B cell (primary cell): ENCODE data around the gene PRKAG2. TPM values are rescaled to one million over a fixed set of nuclear protein-coding genes. Genes with fewer than 3 reads are reported as not detected.
"Not testable (repeated sequence)": the region's sequence is repeated elsewhere in the genome, so short reads cannot be mapped to it uniquely, and the experiment has no call there.

Experiments used
- ATAC-seq: fragments of 200-7000 bp; cut with Tn5 transposase; one replicate; pipeline ENCODE4 v1.10.0; 2021; ENCODE audit warnings: low read depth, mild to moderate bottlenecking, moderate number of reproducible peaks, moderate library complexity
- CTCF ChIA-PET: fragments of 350-600 bp; sonication (Branson Sonifier 250); formaldehyde crosslinking; loops from one replicate; lab custom pipeline; 2021; ENCODE audit warnings: antibody characterized with exemption, inconsistent platforms; lab: Charles Lee
- POLR2A ChIA-PET: fragments of 350-600 bp; sonication (Branson Sonifier 250); formaldehyde crosslinking; loops from one replicate; lab custom pipeline; 2021; ENCODE audit warnings: antibody characterized with exemption; lab: Charles Lee
- DNase-seq: peaks from one replicate; pipeline ENCODE4 v3.0.0; 2013
- H2AFZ ChIP-seq: 2 replicates; pipeline ENCODE4 v1.6.1; 2012; ENCODE audit warnings: mild to moderate bottlenecking, low read depth, low read length; ENCODE audit not compliant: insufficient read depth, poor library complexity, severe bottlenecking
- H3K27ac ChIP-seq, 2 donors: 1 replicate in 1 of 2; 2 replicates in 1 of 2; pipeline ENCODE4 v1.5.1; 2012 to 2013; ENCODE audit warnings: low read length in 2 of 2, mild to moderate bottlenecking in 2 of 2, moderate library complexity in 1 of 2
- H3K27me3 ChIP-seq, 4 experiments: fragments of 200-600 bp in 1 of 4; sonication (generic) in 1 of 4; replicated peaks in 1 of 4; 1 replicate in 2 of 4; 2 replicates in 2 of 4; pipeline versions ENCODE4 v1.6.1 to v1.7.0; 2013 to 2016; ENCODE audit warnings: low read length in 3 of 4, mild to moderate bottlenecking in 2 of 4, mixed read lengths in 1 of 4, moderate library complexity in 1 of 4; ENCODE audit not compliant: insufficient read depth in 4 of 4, control insufficient read depth in 3 of 4; ENCODE audit errors: control extremely low read depth in 1 of 4
- H3K36me3 ChIP-seq, 2 experiments: replicated peaks in 1 of 2; 1 replicate in 1 of 2; 2 replicates in 1 of 2; pipeline versions ENCODE4 v1.6.1 to v1.7.1; 2013; ENCODE audit warnings: low read length in 1 of 2; ENCODE audit not compliant: insufficient read depth in 2 of 2, control insufficient read depth in 1 of 2; ENCODE audit errors: control extremely low read depth in 1 of 2, extremely low read depth in 1 of 2
- H3K4me1 ChIP-seq, 2 donors: fragments of 200-600 bp in 1 of 2; sonication (generic) in 1 of 2; 1 replicate in 1 of 2; 2 replicates in 1 of 2; pipeline versions ENCODE4 v1.5.1 to v1.6.1; 2013 to 2017; ENCODE audit warnings: low read length in 2 of 2; ENCODE audit not compliant: control insufficient read depth in 2 of 2, insufficient read depth in 2 of 2
- H3K4me2 ChIP-seq: replicated peaks from 2 replicates; pipeline ENCODE3; 2012; ENCODE audit warnings: mild to moderate bottlenecking, low read depth, low read length; ENCODE audit not compliant: poor library complexity, severe bottlenecking
- H3K4me3 ChIP-seq, 5 experiments: fragments of 200-600 bp in 1 of 5; sonication (generic) in 1 of 5; 1 replicate in 3 of 5; 2 replicates in 2 of 5; pipeline versions ENCODE4 v1.5.1 to v1.7.0; 2011 to 2016; ENCODE audit warnings: low read length in 4 of 5, mild to moderate bottlenecking in 4 of 5, low read depth in 2 of 5, control low read depth in 1 of 5, moderate library complexity in 1 of 5; ENCODE audit not compliant: insufficient read depth in 1 of 5; ENCODE audit errors: control extremely low read depth in 1 of 5, extremely low read depth in 1 of 5
- H3K79me2 ChIP-seq: fragments of 200-600 bp; sonication (generic); one replicate; pipeline ENCODE4 v1.6.0; 2016; ENCODE audit warnings: low read length; ENCODE audit not compliant: control insufficient read depth, insufficient read depth
- H3K9ac ChIP-seq: fragments of 200-600 bp; sonication (generic); 2 replicates; pipeline ENCODE4 v1.6.1; 2017; ENCODE audit warnings: mild to moderate bottlenecking, low read length, moderate library complexity
- H3K9me3 ChIP-seq, 3 donors: one replicate each; pipeline versions ENCODE4 v1.6.1 to v1.7.1; 2013; ENCODE audit warnings: low read length in 2 of 3; ENCODE audit not compliant: control insufficient read depth in 2 of 3, insufficient read depth in 1 of 3; ENCODE audit errors: control extremely low read depth in 1 of 3
- H4K20me1 ChIP-seq: 2 replicates; pipeline ENCODE4 v1.6.0; 2012; ENCODE audit warnings: mild to moderate bottlenecking, low read length; ENCODE audit not compliant: insufficient read depth, control insufficient read depth, poor library complexity, severe bottlenecking
- H3K27ac Mint-ChIP-seq: one replicate; pipeline ENCODE4 v1.8.0; 2021; ENCODE audit warnings: mixed read lengths
- H3K27me3 Mint-ChIP-seq: one replicate; pipeline ENCODE4 v1.8.0; 2021; ENCODE audit warnings: mixed read lengths
- H3K4me1 Mint-ChIP-seq: one replicate; pipeline ENCODE4 v1.8.0; 2021; ENCODE audit warnings: mixed read lengths
- H3K4me3 Mint-ChIP-seq: one replicate; pipeline ENCODE4 v1.8.0; 2021; ENCODE audit warnings: mixed read lengths
- H3K9me3 Mint-ChIP-seq: one replicate; pipeline ENCODE4 v1.8.0; 2022; ENCODE audit warnings: mixed read lengths; ENCODE audit not compliant: insufficient read depth
- EZH2 ChIP-seq: IDR thresholded peaks from 2 replicates; pipeline ENCODE4 v1.6.1; 2012; ENCODE audit warnings: borderline replicate concordance, low read depth, mild to moderate bottlenecking, moderate library complexity, low read length; ENCODE audit not compliant: insufficient read depth, poor library complexity, severe bottlenecking
- WGBS: methylation state at CpG from one replicate; pipeline ENCODE4 v1.1.5; 2013; ENCODE audit warnings: missing lambda C conversion rate; ENCODE audit not compliant: insufficient coverage; 5-methylcytosine and 5-hydroxymethylcytosine counted together
- intact Hi-C: fragments of 100-400 bp; cut with micrococcal nuclease; formaldehyde crosslinking; loops from one replicate; pipeline ENCODE4 v1.10.0; 2022
- polyA plus RNA-seq: library from polyadenylated mRNA; depleted of rRNA; stranded (reverse); fragments of >200 nt; gene quantifications from 2 replicates; pipeline ENCODE4 v1.2.3, GENCODE V29; 2012
- total RNA-seq, 2 donors: library from RNA; stranded (reverse); fragments of 120-200 nt in 1 of 2; gene quantifications; 1 replicate in 1 of 2; 2 replicates in 1 of 2; pipeline versions ENCODE4 v1.2.3 to v1.2.4, GENCODE V29; 2013 to 2022
- TF ChIP-seq, protein P1 (sequence below): fragments of 200-600 bp; IDR thresholded peaks from one replicate; pipeline ENCODE4 v1.8.0; 2022; ENCODE audit warnings: antibody characterized with exemption, mild to moderate bottlenecking

PRKAG2 gene
- total and polyA plus RNA-seq, 2 donors (not counting 1 experiment from before 2014, with no cell fraction given): 22.1 to 56.3 TPM

DNA sequence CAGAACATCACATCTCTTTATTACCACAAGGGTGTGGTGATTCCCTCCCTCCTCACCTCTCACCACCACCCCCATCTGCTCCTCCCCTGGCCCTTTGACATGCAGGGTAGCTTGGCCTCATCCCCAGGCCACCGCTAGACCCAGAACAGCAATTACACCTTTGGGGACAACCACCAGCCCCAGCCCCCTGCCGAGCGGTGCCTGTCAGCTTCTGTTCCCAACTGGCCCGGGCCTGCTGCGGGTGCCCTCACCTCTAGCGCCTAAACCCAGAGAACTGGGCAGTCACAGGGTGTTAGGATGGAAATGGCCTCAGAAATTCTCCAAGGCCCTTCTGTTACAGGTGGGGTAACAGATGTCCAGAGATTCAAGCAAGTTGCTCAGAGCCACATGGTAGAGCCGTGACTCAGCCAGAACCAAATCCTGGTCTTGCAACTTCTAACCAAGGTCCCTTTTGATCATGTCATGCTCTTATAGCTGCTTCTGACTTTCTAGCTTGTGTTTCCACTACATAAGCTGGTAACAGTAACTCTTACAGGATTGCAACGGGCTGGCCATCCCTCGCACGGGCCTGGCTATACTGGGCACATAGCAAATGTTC is 78.0 kb downstream of the PRKAG2 start:
- Histone ChIP-seq H3K9ac (no peak overlapping the region), H3K36me3 (peaks cover 0 to 5% of the 10 kb centered on the region in 2 experiments), H3K4me3 (no peak overlapping the region), H3K4me2 (no peak overlapping the region), H4K20me1 (peaks cover 45% of the 10 kb centered on the region), H3K27ac (no peak overlapping the region), H3K27me3 (no peaks in the 10 kb centered on the region), H3K79me2 (peaks cover 22% of the 10 kb centered on the region), H3K4me1 (peaks cover 0 to 9% of the 10 kb centered on the region in 2 donors), H3K9me3 (no peaks in the 10 kb centered on the region), H2AFZ (no peak overlapping the region)
- Mint-ChIP-seq H3K4me3 (no peak overlapping the region), H3K9me3 (no peaks in the 10 kb centered on the region), H3K4me1 (peaks cover 12% of the 10 kb centered on the region), H3K27ac (no peak overlapping the region), H3K27me3 (no peaks in the 10 kb centered on the region)
- ChIA-PET POLR2A (no interaction called here), CTCF (interaction anchor here (1.6 kb wide), 1 partner anchor 16 kb away, joined by 4 read pairs; no protein-coding TSS in a partner anchor)
- DNase-seq (no peak), ATAC-seq (no peak)
- intact Hi-C loops: no loop called here
- WGBS: 93% methylated on average over 8 of the region's 10 CpGs
- TF ChIP-seq EZH2: no peak
- TF ChIP-seq, protein P1, sequence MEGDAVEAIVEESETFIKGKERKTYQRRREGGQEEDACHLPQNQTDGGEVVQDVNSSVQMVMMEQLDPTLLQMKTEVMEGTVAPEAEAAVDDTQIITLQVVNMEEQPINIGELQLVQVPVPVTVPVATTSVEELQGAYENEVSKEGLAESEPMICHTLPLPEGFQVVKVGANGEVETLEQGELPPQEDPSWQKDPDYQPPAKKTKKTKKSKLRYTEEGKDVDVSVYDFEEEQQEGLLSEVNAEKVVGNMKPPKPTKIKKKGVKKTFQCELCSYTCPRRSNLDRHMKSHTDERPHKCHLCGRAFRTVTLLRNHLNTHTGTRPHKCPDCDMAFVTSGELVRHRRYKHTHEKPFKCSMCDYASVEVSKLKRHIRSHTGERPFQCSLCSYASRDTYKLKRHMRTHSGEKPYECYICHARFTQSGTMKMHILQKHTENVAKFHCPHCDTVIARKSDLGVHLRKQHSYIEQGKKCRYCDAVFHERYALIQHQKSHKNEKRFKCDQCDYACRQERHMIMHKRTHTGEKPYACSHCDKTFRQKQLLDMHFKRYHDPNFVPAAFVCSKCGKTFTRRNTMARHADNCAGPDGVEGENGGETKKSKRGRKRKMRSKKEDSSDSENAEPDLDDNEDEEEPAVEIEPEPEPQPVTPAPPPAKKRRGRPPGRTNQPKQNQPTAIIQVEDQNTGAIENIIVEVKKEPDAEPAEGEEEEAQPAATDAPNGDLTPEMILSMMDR: no peak

DNA sequence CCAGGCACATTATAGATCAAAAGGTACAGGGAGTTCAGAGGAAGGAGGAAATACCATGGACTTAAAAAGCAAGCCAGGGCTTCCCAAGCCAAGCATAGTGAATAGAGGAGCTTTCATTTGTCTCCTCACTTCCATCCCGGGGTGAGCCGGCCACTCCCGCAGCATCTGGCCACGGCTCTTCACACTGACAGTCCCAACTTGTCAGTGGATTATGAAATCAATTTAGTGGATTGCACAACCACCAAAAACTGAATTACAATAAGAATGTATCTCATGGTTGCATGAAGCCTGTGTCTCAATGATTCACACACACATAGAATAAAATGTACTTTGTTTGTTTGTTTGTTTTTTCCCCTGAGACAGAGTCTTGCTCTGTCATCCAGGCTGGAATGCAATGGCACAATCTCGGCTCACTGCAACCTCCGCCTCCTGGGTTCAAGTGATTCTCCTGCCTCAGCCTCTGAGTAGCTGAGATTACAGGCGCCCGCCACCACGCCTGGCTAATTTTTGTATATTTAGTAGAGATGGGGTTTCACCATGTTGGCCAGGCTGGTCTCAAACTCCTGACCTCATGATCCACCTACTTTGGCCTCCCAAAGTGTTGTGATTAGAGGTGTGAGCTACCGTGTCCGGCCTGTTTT is 79.1 kb downstream of the PRKAG2 start:
- H3K27me3 ChIP-seq, intact Hi-C loops, H3K27ac Mint-ChIP-seq, H3K36me3 ChIP-seq, H3K27me3 Mint-ChIP-seq, H3K27ac ChIP-seq, H3K4me3 Mint-ChIP-seq, H3K9me3 ChIP-seq, H3K4me1 ChIP-seq, H3K9ac ChIP-seq, DNase-seq, H3K4me3 ChIP-seq, POLR2A ChIA-PET, ATAC-seq, H3K4me2 ChIP-seq, H2AFZ ChIP-seq, H3K9me3 Mint-ChIP-seq: not testable (repeated sequence)
- CTCF ChIA-PET: interaction anchor here (2.2 kb wide), 1 partner anchor 15 kb away, joined by 8 read pairs; no protein-coding TSS in a partner anchor
- Histone ChIP-seq H4K20me1 (peaks cover 48% of the 10 kb centered on the region), H3K79me2 (peaks cover 22% of the 10 kb centered on the region)
- WGBS: 100% methylated on average over 2 of the region's 11 CpGs
- H3K4me1 Mint-ChIP-seq: peaks cover 11% of the 10 kb centered on the region
